ENCODE results near the gene NGEF.

Gene NGEF

GRCh38 chr2:232838406-232838874 is 174.6 kb downstream of the NGEF start:
- DNase-seq (ENCODE audit: low read depth in 2 of 2): peak; percentile 36 to 37

GRCh38 chr2:232836934-232837333 is 176.1 kb downstream of the NGEF start:
- DNase-seq (ENCODE audit: low read depth in 2 of 2): no peak

GRCh38 chr2:232835687-232836208 is 177.3 kb downstream of the NGEF start:
- no peak for DNase-seq (ENCODE audit: low read depth in 2 of 2)

GRCh38 chr2:232833830-232834229 is 179.2 kb downstream of the NGEF start:
- DNase-seq (ENCODE audit: low read depth in 2 of 2): no peak

GRCh38 chr2:232831496-232831895 is 181.6 kb downstream of the NGEF start:
- no peak for DNase-seq (ENCODE audit: low read depth in 2 of 2)

GRCh38 chr2:232829988-232830387 is 183.1 kb downstream of the NGEF start:
- no peak for DNase-seq (ENCODE audit: low read depth in 2 of 2)

Measured in activated CD4-positive, alpha-beta T cell treated with anti-CD3 and anti-CD28 coated beads for 24 hours (primary cell).